HCT116 (cell line): ENCODE data around the gene FAM43B.

Experiments
- ELF1 ChIP-seq: IDR thresholded peaks from 2 replicates; pipeline ENCODE4 v1.6.1; 2012; ENCODE audit warnings: low read depth, borderline replicate concordance
- EZH2 ChIP-seq: fragments of 200-600 bp; sonication (generic); IDR thresholded peaks from 2 replicates; pipeline ENCODE4 v1.6.1; 2017; ENCODE audit warnings: antibody characterized with exemption, mixed run types
- EZH2phosphoT487 ChIP-seq: fragments of 200-600 bp; IDR thresholded peaks from 2 replicates; pipeline ENCODE4 v1.6.1; 2018; ENCODE audit warnings: antibody characterized with exemption, borderline replicate concordance
- POLR2A ChIP-seq: IDR thresholded peaks from 2 replicates; pipeline ENCODE4 v1.7.0; 2011; ENCODE audit warnings: borderline replicate concordance; ENCODE audit not compliant: insufficient read depth, insufficient read length; ENCODE audit errors: extremely low read depth
- POLR2AphosphoS5 ChIP-seq: IDR thresholded peaks from 2 replicates; pipeline ENCODE4 v1.6.1; 2011; ENCODE audit warnings: mild to moderate bottlenecking, low read depth, low read length, moderate library complexity
- RAD21 ChIP-seq: IDR thresholded peaks from 2 replicates; pipeline ENCODE4 v1.6.1; 2012; ENCODE audit warnings: low read depth, mild to moderate bottlenecking
- YY1 ChIP-seq: IDR thresholded peaks from 2 replicates; pipeline ENCODE4 v1.6.1; 2011; ENCODE audit warnings: low read length, low read depth, moderate library complexity, mild to moderate bottlenecking; ENCODE audit not compliant: insufficient replicate concordance; ENCODE audit errors: extremely low read depth
- ZNF274 ChIP-seq: fragments of 200-500 bp; sonication (Bioruptor generic); IDR thresholded peaks from 2 replicates; pipeline ENCODE4 v1.6.1; 2014; ENCODE audit warnings: mild to moderate bottlenecking, low read depth, low read length, inconsistent platforms
- TF ChIP-seq, protein P1 (sequence below), 3 experiments: fragments of 200-600 bp in 1 of 3; sonication (generic) in 1 of 3; IDR thresholded peaks in 2 of 3; conservative IDR thresholded peaks in 1 of 3; 2 replicates each; pipeline ENCODE4 v1.5.1; 2012 to 2017; ENCODE audit warnings: low read depth in 2 of 3, low read length in 2 of 3, antibody characterized with exemption in 1 of 3, borderline replicate concordance in 1 of 3, control low read depth in 1 of 3, mild to moderate bottlenecking in 1 of 3, mixed read lengths in 1 of 3, mixed run types in 1 of 3, moderate library complexity in 1 of 3; ENCODE audit not compliant: insufficient read depth in 1 of 3
- TF ChIP-seq, protein P2 (sequence below): IDR thresholded peaks from 2 replicates; pipeline ENCODE4 v1.6.1; 2012

DNA sequence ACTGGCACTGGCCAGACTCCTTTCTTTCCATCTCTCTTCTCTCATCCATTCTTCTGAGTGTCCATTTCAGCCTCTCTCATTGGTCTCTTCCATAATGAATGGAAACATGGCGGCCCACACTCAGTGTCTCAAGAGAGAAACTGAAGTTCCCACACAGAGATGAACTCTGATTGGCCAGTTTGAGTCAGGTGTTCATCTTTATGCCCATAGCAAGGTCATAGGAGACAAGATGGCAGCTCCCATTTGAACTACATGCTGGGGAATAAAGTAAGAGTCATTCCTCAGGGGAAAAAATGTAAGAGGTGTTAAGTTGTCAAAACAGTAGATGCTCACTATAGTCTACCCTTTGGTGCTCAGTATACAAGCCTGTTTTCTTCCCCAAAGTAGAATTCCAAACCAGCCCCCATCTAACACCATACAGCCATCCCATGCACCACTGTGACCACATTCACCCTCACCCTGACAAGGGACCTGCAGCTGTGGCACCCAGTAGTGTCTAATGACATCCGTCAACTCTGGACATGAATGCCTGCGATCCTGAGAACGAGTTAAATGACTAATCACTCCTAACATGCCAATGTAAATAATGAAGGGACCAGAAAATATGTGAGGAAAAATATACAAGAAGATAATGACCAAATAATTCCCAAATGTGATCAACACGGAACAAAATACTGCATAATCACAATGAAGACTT lies 48.9 kb downstream of the FAM43B start:
- TF ChIP-seq POLR2AphosphoS5, result no peak
- no peak for TF ChIP-seq RAD21
- no peak for TF ChIP-seq POLR2A
- TF ChIP-seq EZH2phosphoT487, result no peak
- TF ChIP-seq, protein P1, sequence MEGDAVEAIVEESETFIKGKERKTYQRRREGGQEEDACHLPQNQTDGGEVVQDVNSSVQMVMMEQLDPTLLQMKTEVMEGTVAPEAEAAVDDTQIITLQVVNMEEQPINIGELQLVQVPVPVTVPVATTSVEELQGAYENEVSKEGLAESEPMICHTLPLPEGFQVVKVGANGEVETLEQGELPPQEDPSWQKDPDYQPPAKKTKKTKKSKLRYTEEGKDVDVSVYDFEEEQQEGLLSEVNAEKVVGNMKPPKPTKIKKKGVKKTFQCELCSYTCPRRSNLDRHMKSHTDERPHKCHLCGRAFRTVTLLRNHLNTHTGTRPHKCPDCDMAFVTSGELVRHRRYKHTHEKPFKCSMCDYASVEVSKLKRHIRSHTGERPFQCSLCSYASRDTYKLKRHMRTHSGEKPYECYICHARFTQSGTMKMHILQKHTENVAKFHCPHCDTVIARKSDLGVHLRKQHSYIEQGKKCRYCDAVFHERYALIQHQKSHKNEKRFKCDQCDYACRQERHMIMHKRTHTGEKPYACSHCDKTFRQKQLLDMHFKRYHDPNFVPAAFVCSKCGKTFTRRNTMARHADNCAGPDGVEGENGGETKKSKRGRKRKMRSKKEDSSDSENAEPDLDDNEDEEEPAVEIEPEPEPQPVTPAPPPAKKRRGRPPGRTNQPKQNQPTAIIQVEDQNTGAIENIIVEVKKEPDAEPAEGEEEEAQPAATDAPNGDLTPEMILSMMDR (IDR thresholded peaks at IDR 0.05 in 2 of 3, conservative IDR thresholded peaks at IDR 0.05 in 1 of 3; ENCODE audit: borderline replicate concordance in 1 of 3, insufficient read depth in 1 of 3, low read depth in 2 of 3, low read length in 2 of 3), result no peak
- no peak for TF ChIP-seq ZNF274
- TF ChIP-seq EZH2, result no peak
- no peak for TF ChIP-seq YY1
- no peak for TF ChIP-seq ELF1
- TF ChIP-seq, protein P2, sequence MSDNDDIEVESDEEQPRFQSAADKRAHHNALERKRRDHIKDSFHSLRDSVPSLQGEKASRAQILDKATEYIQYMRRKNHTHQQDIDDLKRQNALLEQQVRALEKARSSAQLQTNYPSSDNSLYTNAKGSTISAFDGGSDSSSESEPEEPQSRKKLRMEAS, result no peak
